ENCODE data around the gene SERPINH1.

DNA sequence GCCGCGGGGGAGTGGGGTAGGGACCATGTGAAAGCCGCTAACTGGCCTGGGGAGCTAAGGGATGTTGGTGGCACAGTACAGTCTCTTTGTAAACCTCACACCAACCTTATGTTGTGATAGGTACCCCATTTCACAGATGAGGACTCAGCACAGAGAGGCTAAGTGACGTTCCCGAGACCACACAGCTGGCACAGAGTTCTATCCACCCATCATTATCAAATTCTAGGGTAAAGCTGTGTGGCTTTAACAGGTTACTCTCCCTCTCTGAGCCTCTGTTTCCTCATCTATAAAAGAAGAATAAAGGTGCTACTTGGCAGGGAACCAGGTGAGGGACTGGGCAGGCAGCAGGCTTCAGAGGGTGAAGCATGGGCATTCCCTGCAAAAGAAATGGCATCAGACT lies 34.9 kb upstream of the SERPINH1 start:
- TF ChIP-seq, protein P1, sequence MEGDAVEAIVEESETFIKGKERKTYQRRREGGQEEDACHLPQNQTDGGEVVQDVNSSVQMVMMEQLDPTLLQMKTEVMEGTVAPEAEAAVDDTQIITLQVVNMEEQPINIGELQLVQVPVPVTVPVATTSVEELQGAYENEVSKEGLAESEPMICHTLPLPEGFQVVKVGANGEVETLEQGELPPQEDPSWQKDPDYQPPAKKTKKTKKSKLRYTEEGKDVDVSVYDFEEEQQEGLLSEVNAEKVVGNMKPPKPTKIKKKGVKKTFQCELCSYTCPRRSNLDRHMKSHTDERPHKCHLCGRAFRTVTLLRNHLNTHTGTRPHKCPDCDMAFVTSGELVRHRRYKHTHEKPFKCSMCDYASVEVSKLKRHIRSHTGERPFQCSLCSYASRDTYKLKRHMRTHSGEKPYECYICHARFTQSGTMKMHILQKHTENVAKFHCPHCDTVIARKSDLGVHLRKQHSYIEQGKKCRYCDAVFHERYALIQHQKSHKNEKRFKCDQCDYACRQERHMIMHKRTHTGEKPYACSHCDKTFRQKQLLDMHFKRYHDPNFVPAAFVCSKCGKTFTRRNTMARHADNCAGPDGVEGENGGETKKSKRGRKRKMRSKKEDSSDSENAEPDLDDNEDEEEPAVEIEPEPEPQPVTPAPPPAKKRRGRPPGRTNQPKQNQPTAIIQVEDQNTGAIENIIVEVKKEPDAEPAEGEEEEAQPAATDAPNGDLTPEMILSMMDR (IDR thresholded peaks at IDR 0.05; ENCODE audit: low read length), result no peak
- TF ChIP-seq EZH2 (IDR thresholded peaks at IDR 0.05; ENCODE audit: borderline replicate concordance, low read length), result no peak

Data from OCI-LY1 (cell line).